Duodenal mucosa (tissue), 2 donors: ENCODE data around the gene DGKI.

Experiments used
- H3K27ac ChIP-seq: one replicate; pipeline ENCODE4 v1.7.0; 2013; ENCODE audit warnings: low read depth, low read length
- H3K27me3 ChIP-seq, 2 donors: one replicate each; pipeline ENCODE4 v1.7.0; 2013; ENCODE audit warnings: low read length in 2 of 2, control low read depth in 1 of 2; ENCODE audit not compliant: insufficient read depth in 2 of 2, control insufficient read depth in 1 of 2
- H3K36me3 ChIP-seq, 2 donors: one replicate each; pipeline ENCODE4 v1.7.0; 2013; ENCODE audit warnings: low read length in 2 of 2, control low read depth in 1 of 2; ENCODE audit not compliant: insufficient read depth in 2 of 2, control insufficient read depth in 1 of 2
- H3K4me1 ChIP-seq, 2 donors: one replicate each; pipeline ENCODE4 v1.7.0; 2013; ENCODE audit warnings: low read length in 2 of 2, control low read depth in 1 of 2; ENCODE audit not compliant: insufficient read depth in 2 of 2, control insufficient read depth in 1 of 2
- H3K4me3 ChIP-seq, 2 donors: one replicate each; pipeline ENCODE4 v1.7.0; 2013; ENCODE audit warnings: low read length in 2 of 2, low read depth in 1 of 2
- H3K9ac ChIP-seq, 2 donors: one replicate each; pipeline ENCODE4 v1.7.0; 2013; ENCODE audit warnings: low read length in 2 of 2, low read depth in 1 of 2
- H3K9me3 ChIP-seq, 2 donors: one replicate each; pipeline ENCODE4 v1.7.0; 2013; ENCODE audit warnings: low read length in 2 of 2, control low read depth in 1 of 2; ENCODE audit not compliant: control insufficient read depth in 1 of 2

The DGKI gene

DNA sequence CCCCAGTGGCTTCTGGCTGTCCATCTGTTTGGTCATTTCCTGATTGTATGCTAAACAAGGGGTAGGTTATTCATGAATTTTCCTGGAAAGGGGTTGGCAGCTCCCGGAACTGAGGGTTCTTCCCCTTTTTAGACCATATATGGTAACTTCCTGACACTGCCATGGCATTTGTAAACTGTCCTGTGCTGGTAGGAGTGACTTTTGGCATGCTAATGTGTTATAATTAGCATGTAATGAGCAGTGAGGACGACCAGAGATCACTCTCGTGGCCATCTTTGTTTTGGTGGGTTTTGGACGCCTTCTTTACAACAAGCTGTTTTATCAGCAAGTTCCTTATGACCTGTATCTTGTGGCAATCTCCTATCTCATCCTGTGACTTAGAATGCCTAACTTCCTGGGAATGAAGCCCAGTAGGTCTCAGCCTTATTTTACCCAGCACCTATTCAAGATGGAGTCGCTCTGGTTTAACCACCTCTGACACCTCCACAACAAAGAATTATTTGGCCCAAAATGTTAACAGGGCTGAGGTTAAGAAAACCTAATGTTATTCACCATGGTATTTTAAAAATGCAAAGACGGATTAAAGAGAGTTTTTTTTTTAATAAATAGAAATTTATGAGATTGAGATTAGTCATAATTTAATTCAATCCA, 500.9 kb downstream of the DGKI start:
- H3K4me3 ChIP-seq, result no peak overlapping the region
- H3K4me1 ChIP-seq, result no peaks in the 10 kb centered on the region
- H3K27ac ChIP-seq, result no peak overlapping the region
- no peak overlapping the region for H3K9ac ChIP-seq
- H3K9me3 ChIP-seq, result no peaks in the 10 kb centered on the region
- H3K36me3 ChIP-seq, result no peaks in the 10 kb centered on the region
- no peaks in the 10 kb centered on the region for H3K27me3 ChIP-seq

DNA sequence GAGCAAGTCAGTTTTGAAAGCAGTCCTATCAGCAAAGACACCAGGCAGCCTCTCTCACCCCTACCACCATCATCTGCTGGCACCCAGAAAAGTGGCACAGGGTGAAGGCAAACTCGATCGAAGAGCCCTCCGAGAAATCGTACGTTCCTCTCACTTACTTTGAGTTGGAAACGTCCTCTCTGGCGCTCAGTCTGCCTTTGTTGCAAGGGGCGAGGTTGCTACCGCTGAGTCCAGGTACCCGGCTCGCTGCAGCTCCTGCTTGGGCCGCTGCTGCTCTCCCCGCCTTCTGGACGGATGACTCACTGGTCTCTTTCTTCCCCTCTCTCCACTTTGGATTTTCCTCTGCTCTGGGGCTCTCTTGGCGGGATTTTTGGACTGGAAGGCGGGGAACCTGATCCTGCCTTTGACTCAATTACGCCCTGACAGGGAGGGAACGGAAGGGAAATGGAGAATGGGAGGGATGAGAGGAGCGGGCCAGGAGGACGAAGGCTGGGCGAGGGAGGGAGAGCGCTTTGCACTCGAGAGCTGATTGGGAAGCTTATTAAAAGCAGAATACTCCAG, 503.4 kb downstream of the DGKI start, which contains the start of gene PTN:
PTN (minus strand) TSS at position 453 of the 561 bp plus-strand sequence. CDS start 88,760 bp downstream, outside the sequence.
- H3K27me3 ChIP-seq, result no peaks in the 10 kb centered on the region
- no peaks in the 10 kb centered on the region for H3K9me3 ChIP-seq
- H3K4me1 ChIP-seq, result no peaks in the 10 kb centered on the region
- H3K36me3 ChIP-seq, result no peaks in the 10 kb centered on the region
- no peak within 1 kb of the TSS for H3K27ac ChIP-seq
- H3K9ac ChIP-seq, result no peak within 1 kb of the TSS
- peak within 1 kb of the TSS; percentile 14 to 41 for H3K4me3 ChIP-seq

DNA sequence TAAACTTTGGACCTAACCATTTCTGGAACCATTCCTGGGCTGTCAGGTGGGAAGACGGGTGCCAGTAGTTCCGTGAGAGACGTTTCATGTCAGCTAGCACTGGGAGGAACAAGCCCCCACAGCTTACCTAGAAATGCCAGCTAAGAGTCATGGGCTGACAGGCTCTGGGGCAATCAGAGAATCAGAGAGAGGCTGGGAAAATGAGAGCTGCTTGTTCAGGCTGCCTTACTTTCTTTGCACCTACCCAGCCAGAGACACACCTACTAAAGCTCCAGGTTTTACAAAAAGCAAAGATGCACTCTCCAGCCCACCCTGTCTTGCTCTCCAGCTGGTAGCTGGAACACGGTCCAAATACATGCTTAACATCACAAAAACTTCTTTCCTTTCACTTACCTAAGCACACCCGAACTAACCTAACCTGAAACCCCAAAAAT, 503.9 kb downstream of the DGKI start:
- no peaks in the 10 kb centered on the region for H3K36me3 ChIP-seq
- no peak overlapping the region for H3K9ac ChIP-seq
- no peaks in the 10 kb centered on the region for H3K4me1 ChIP-seq
- no peaks in the 10 kb centered on the region for H3K27me3 ChIP-seq
- peak overlapping the region; percentile 14 to 41 for H3K4me3 ChIP-seq
- H3K9me3 ChIP-seq, result peaks cover 0 to under 1% of the 10 kb centered on the region in 2 donors
- no peak overlapping the region for H3K27ac ChIP-seq

DNA sequence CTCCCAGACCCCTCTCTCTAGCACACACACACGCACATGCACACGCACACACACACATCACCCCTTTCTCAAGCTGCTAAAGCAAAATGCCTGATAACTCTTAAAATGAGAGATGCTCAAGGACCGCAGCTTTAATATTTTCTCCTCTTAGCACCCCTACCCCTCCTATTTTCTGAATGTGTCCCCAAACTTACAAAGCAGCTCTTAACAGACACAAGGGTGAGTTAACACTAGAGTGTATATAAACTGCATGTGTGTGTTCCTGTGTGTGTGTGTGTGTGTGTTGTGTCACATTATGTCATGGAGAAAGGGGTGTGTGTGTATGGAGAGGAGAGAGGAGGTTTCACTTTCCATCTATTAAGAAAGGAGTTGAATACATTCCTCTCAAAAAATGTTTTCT, 504.5 kb downstream of the DGKI start:
- Histone ChIP-seq H3K4me3 (no peak overlapping the region), H3K27ac (no peak overlapping the region), H3K9ac (no peak overlapping the region), H3K36me3 (no peaks in the 10 kb centered on the region), H3K4me1 (no peaks in the 10 kb centered on the region), H3K27me3 (no peaks in the 10 kb centered on the region), H3K9me3 (peaks cover 0 to 3% of the 10 kb centered on the region in 2 donors)

DNA sequence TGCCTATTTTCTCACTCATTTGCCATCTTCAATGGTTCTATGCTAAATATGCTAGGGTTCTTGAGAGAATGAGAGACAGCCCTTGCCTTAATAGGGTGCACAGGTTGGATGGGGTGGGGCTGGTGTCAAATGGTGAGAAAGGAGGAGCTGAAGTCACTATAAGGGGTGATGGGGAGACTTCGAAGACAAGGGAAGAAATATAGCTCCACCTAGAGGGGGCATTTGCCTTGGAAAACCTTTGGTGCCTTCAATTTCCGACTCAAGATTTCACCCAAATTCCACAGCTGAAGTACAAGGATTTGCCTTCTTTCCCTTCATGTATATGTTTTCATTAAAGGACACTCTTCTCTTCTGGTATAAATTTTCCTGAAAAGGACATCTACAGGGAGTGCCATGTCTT, 508.9 kb downstream of the DGKI start:
- Histone ChIP-seq H3K9ac (no peak overlapping the region), H3K27me3 (no peaks in the 10 kb centered on the region), H3K4me3 (no peak overlapping the region), H3K9me3 (peaks cover 0 to 3% of the 10 kb centered on the region in 2 donors), H3K27ac (no peak overlapping the region), H3K36me3 (no peaks in the 10 kb centered on the region), H3K4me1 (no peaks in the 10 kb centered on the region)

DNA sequence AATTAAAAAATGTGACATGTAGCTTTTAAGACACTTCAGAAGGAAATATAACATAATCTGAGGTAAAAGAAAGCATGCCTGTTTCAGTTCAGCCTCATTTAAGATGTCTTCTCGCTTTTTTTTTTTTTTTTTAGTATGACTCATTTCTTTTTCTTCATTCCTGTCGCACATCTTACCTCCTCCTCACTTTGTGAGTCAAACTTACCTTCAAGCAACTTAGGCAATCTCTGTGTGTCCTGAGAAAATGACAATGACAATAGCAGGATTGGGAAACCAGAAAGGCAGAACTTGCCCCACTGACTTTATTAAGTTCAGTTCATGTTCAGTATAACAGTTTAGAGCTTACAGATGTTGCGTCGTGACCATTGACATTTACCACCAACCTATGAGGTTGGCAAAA, 511.0 kb downstream of the DGKI start:
- Histone ChIP-seq H3K4me3 (no peak overlapping the region), H3K9ac (no peak overlapping the region), H3K27me3 (no peaks in the 10 kb centered on the region), H3K9me3 (peaks cover 0 to 3% of the 10 kb centered on the region in 2 donors), H3K36me3 (no peaks in the 10 kb centered on the region), H3K4me1 (no peaks in the 10 kb centered on the region), H3K27ac (no peak overlapping the region)

DNA sequence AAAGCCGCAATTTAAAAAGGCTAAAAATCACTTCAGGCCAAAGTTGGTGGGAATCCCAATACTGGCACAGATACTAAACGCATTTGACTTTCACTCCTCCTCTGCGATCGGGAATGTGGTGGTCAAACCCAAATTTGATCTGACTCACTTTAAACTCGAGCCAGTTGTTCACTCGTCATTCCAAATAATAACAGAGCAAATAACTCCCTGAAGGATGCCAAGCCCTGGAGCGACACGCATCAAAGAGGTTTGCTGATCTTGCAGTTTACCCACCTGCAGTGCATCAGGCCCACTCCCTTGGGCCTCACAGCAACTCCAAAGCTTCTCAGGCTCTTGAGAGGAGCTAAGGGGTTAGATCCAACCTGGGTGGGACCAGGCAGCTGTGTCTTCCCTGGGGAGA, 515.4 kb downstream of the DGKI start:
- no peak overlapping the region for H3K9ac ChIP-seq
- H3K27me3 ChIP-seq, result no peaks in the 10 kb centered on the region
- H3K27ac ChIP-seq, result no peak overlapping the region
- no peaks in the 10 kb centered on the region for H3K36me3 ChIP-seq
- no peaks in the 10 kb centered on the region for H3K4me1 ChIP-seq
- no peaks in the 10 kb centered on the region for H3K9me3 ChIP-seq
- no peak overlapping the region for H3K4me3 ChIP-seq
